Erythroblast (primary cell): ENCODE measurements around the gene KCNMB2.

Experiments
- GATA1 ChIP-seq: IDR thresholded peaks from 2 replicates; pipeline ENCODE4 v1.6.1; 2011; ENCODE audit warnings: low read depth, mild to moderate bottlenecking, control low read depth, low read length, moderate library complexity
- POLR2A ChIP-seq: IDR thresholded peaks from 2 replicates; pipeline ENCODE4 v1.6.1; 2011; ENCODE audit warnings: mild to moderate bottlenecking, low read length

DNA sequence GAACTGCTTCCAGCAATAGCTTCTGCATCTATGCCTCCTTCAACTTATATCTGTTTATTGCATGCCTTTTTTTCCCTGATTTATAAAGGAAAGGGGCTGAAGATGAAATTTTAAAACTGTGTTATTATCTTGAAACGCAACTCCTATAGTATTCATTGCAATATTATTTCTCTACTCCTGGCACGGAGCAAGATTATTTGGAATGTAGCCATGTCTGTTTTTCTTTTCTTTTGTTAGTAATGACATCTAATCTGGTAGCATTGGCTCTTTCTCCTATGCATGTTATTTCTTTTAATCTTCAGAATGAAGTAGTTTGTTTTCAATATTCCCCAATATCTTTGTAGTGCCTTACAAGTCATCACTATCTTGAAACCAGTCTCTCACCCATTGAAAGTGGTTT, 33.6 kb downstream of the KCNMB2 start:
- TF ChIP-seq POLR2A (no peak), GATA1 (no peak)
